ENCODE data around the gene COL20A1. TPM values are rescaled to one million over a fixed set of nuclear protein-coding genes. Genes with fewer than 3 reads are reported as not detected.

Gene COL20A1
- total RNA-seq, 1 donor from 2014 or later, result not detected

DNA sequence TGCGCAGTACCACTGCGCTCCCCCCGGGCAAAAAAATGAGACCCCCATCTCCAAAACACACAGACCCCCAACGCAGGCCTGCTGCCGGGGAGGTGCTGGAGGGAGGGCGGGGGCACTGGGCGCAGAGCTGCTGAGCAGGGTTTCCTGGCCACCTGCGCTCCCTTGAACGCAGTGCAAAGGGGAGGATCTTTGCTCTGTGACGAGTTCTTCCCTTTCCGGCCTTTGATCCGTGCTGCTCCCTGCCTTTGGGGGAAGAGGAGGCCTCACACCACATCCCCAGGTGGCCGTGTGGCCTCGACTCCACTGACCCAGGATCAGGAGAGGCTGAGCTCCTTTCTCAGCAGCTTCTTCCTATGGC is 8.9 kb upstream of the COL20A1 start:
- DNase-seq (ENCODE audit: extremely low spot score in 2 of 2), result no peak
- intact Hi-C loops (cut with DNase I), result no loop called here
- Histone ChIP-seq H3K4me1 (no peaks in the 10 kb centered on the region), H3K27ac (no peak overlapping the region), H3K27me3 (no peaks in the 10 kb centered on the region), H3K36me3 (peaks cover 0 to 71% of the 10 kb centered on the region in 2 donors), H3K9me3 (no peaks in the 10 kb centered on the region), H3K4me3 (no peak overlapping the region)
- TF ChIP-seq POLR2A (IDR thresholded peaks at IDR 0.05), result no peak
- TF ChIP-seq POLR2AphosphoS5 (IDR thresholded peaks at IDR 0.05; ENCODE audit: insufficient read depth in 1 of 2, low read depth in 1 of 2), result no peak
- no peak for TF ChIP-seq CTCF (IDR thresholded peaks at IDR 0.05)

GRCh38 chr20:63284544-63284949 is 8.4 kb upstream of the COL20A1 start:
- Histone ChIP-seq H3K27ac (no peak overlapping the region), H3K27me3 (no peaks in the 10 kb centered on the region), H3K36me3 (peaks cover 0 to 67% of the 10 kb centered on the region in 2 donors), H3K4me1 (no peaks in the 10 kb centered on the region), H3K9me3 (no peaks in the 10 kb centered on the region), H3K4me3 (no peak overlapping the region)
- intact Hi-C loops (cut with DNase I), result no loop called here
- DNase-seq (ENCODE audit: extremely low spot score in 2 of 2), result no peak
- no peak for TF ChIP-seq POLR2AphosphoS5 (IDR thresholded peaks at IDR 0.05; ENCODE audit: insufficient read depth in 1 of 2, low read depth in 1 of 2)
- no peak for TF ChIP-seq CTCF (IDR thresholded peaks at IDR 0.05)
- TF ChIP-seq POLR2A (IDR thresholded peaks at IDR 0.05), result no peak

DNA sequence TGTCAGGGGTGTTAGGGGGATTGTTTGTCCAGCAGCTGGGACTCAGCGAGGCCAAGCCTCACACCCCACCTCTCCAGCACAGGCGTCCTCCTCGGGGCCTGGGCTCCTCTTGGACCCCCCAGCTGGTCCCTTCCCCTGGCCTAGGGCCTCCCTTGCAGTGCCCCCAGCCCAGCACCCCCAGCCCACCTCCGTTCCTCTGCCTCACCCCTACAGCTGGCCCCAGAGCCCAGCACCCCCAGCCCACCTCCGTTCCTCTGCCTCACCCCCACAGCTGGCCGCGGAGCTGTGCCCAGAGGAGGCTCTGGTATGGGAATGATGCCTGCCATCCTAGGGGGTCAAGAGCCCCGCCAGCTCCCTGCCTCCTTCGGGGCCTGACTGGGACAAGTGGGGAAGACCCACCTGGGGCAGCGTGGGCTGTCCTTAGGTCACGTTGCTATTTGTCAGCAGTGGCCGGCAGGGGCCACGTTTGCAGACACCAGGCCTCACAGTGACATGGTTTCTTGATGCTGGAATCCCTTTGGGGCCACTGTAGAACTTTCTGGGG is 7.9 kb upstream of the COL20A1 start:
- no peak overlapping the region for H3K27ac ChIP-seq
- intact Hi-C loops (cut with DNase I), result no loop called here

DNA sequence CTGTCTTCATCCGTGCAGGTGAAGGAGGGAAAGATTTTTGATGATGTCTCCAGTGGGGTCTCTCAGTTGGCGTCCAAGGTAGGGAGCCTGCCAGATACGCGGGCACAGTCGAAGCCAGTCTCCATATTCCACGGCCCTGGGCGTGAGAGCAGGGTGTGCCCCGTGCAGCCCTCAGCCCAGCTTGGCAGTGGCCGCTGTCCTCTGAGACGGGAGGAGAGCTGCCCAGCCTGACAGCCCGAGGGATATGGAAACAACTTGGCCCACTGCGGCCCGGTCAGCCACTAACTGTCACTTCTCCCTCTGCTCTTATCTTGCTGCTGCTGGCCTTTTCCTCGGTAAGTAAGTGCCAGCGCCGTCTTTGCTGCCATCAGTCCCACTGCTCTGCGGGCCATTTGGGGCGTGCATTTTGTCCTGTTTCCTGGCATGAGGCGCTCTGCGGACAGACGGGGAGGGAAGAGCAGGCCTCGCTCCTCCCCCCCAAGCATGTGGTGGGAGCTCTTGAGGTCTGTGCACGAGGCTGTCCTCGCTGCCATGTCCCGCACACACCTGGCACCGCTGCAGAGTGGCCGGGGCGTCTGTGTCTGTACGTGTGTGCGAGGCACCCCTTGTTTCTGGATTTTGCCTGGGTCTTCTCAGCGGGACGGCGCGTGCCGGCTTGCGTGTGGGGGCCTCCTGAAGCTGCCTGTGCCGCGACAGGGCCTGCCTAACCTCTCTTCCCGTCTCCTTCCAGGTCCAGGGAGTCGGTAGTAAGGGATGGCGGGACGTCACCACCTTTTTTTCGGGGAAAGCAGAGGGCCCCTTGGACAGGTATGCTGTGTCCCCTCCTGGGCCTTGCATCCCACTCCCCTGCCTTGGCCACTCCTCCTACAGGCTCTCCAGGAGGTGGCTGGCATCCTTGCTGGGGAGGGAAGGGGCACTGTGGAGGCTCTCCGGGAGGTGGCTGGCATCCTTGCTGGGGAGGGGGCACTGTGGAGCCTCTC is 7.1 kb upstream of the COL20A1 start:
- no peaks in the 10 kb centered on the region for H3K4me1 ChIP-seq
- TF ChIP-seq CTCF (IDR thresholded peaks at IDR 0.05), result no peak
- no peak for TF ChIP-seq POLR2AphosphoS5 (IDR thresholded peaks at IDR 0.05; ENCODE audit: insufficient read depth in 1 of 2, low read depth in 1 of 2)
- TF ChIP-seq POLR2A (IDR thresholded peaks at IDR 0.05), result no peak
- intact Hi-C loops (cut with DNase I), result no loop called here
- peaks cover 0 to 54% of the 10 kb centered on the region in 2 donors for H3K36me3 ChIP-seq
- H3K9me3 ChIP-seq, result no peaks in the 10 kb centered on the region
- no peak for DNase-seq (ENCODE audit: extremely low spot score in 2 of 2)
- no peak overlapping the region for H3K4me3 ChIP-seq
- H3K27ac ChIP-seq, result no peak overlapping the region
- H3K27me3 ChIP-seq, result no peaks in the 10 kb centered on the region

More for the DNA sequence above, 7.9 kb upstream of the COL20A1 start:
- Histone ChIP-seq H3K36me3 (peaks cover 0 to 63% of the 10 kb centered on the region in 2 donors), H3K4me1 (no peaks in the 10 kb centered on the region), H3K27me3 (no peaks in the 10 kb centered on the region), H3K4me3 (no peak overlapping the region), H3K9me3 (no peaks in the 10 kb centered on the region)
- no peak for DNase-seq (ENCODE audit: extremely low spot score in 2 of 2)
- TF ChIP-seq POLR2AphosphoS5 (IDR thresholded peaks at IDR 0.05; ENCODE audit: insufficient read depth in 1 of 2, low read depth in 1 of 2), result no peak
- TF ChIP-seq POLR2A (IDR thresholded peaks at IDR 0.05), result no peak
- no peak for TF ChIP-seq CTCF (IDR thresholded peaks at IDR 0.05)

Measured in vagina (tissue), 2 donors.